Neural cell (in vitro differentiated cells): ENCODE measurements around the gene PFKM. TPM values are rescaled to one million over a fixed set of nuclear protein-coding genes. Genes with fewer than 3 reads are reported as not detected.

Experiments used
- H2AFZ ChIP-seq: fragments of 200-600, 300-800 bp; sonication (generic), shearing (Covaris generic); 2 replicates; pipeline ENCODE4 v1.6.0; 2014; ENCODE audit warnings: low read depth, mild to moderate bottlenecking, antibody characterized with exemption, low read length, moderate library complexity
- H3F3A ChIP-seq: fragments of 200-600 bp; shearing (Covaris generic); 2 replicates; pipeline ENCODE4 v1.6.1; 2016; ENCODE audit warnings: mild to moderate bottlenecking, moderate library complexity, mixed read lengths, antibody characterized with exemption, low read length; ENCODE audit not compliant: insufficient read depth, poor library complexity, severe bottlenecking
- H3K27ac ChIP-seq: fragments of 200-600, 300-800 bp; sonication (generic), shearing (Covaris generic); 2 replicates; pipeline ENCODE4 v1.5.1; 2014; ENCODE audit warnings: mild to moderate bottlenecking, low read length, moderate library complexity
- H3K27me3 ChIP-seq: fragments of 300-800, 200-600 bp; sonication (generic), shearing (Covaris generic); 2 replicates; pipeline ENCODE4 v1.6.0; 2014; ENCODE audit warnings: mild to moderate bottlenecking, low read depth, low read length, moderate library complexity; ENCODE audit not compliant: insufficient read depth
- H3K36me3 ChIP-seq: fragments of 300-800, 200-600 bp; sonication (generic), shearing (Covaris generic); 2 replicates; pipeline ENCODE4 v1.5.1; 2014; ENCODE audit warnings: mild to moderate bottlenecking, antibody characterized with exemption, low read length, moderate library complexity; ENCODE audit not compliant: insufficient read depth
- H3K4me2 ChIP-seq: fragments of 300-800, 200-600 bp; sonication (generic), shearing (Covaris generic); 2 replicates; pipeline ENCODE4 v1.6.0; 2014; ENCODE audit warnings: mild to moderate bottlenecking, low read length
- H3K4me3 ChIP-seq: fragments of 300-800, 200-600 bp; sonication (generic), shearing (Covaris generic); 2 replicates; pipeline ENCODE4 v1.5.1; 2014; ENCODE audit warnings: mild to moderate bottlenecking, low read length, moderate library complexity
- H3K79me2 ChIP-seq: fragments of 200-600 bp; shearing (Covaris generic); replicated peaks from 2 replicates; pipeline ENCODE4 v1.6.0; 2014; ENCODE audit warnings: mild to moderate bottlenecking, low read length, moderate library complexity; ENCODE audit not compliant: insufficient read depth
- H3K9ac ChIP-seq: fragments of 300-800, 200-600 bp; sonication (generic), shearing (Covaris generic); 2 replicates; pipeline ENCODE4 v1.6.1; 2016; ENCODE audit warnings: mild to moderate bottlenecking, low read length, mixed read lengths
- H3K9me2 ChIP-seq: fragments of 200-600 bp; shearing (Covaris generic); 2 replicates; pipeline ENCODE4 v1.6.1; 2016; ENCODE audit warnings: mild to moderate bottlenecking, low read length, mixed read lengths; ENCODE audit not compliant: insufficient read depth
- H3K9me3 ChIP-seq: fragments of 200-600, 300-800 bp; sonication (generic), shearing (Covaris generic); 2 replicates; pipeline ENCODE4 v1.6.1; 2016; ENCODE audit warnings: mild to moderate bottlenecking, mixed run types, low read length, moderate library complexity, mixed read lengths
- H4K20me1 ChIP-seq: fragments of 200-600 bp; shearing (Covaris generic); 2 replicates; pipeline ENCODE4 v1.6.1; 2016; ENCODE audit warnings: mild to moderate bottlenecking, mixed run types; ENCODE audit not compliant: insufficient read depth
- CTCF ChIP-seq: fragments of 450-650 bp; IDR thresholded peaks from 2 replicates; pipeline ENCODE4 v1.5.1; 2014; ENCODE audit warnings: antibody characterized with exemption, mild to moderate bottlenecking, moderate library complexity; ENCODE audit not compliant: poor library complexity, severe bottlenecking
- EP300 ChIP-seq: fragments of 450-650 bp; conservative IDR thresholded peaks from 2 replicates; pipeline ENCODE4 v1.6.1; 2014; ENCODE audit warnings: antibody characterized with exemption, mild to moderate bottlenecking, moderate library complexity; ENCODE audit not compliant: poor library complexity, severe bottlenecking
- EZH2 ChIP-seq: fragments of 200-600, 300-800 bp; shearing (Covaris generic), sonication (generic); IDR thresholded peaks from 2 replicates; pipeline ENCODE4 v1.6.1; 2014; ENCODE audit warnings: antibody characterized with exemption, low read length, borderline replicate concordance, mild to moderate bottlenecking; ENCODE audit not compliant: insufficient read depth, poor library complexity, severe bottlenecking
- MXI1 ChIP-seq: fragments of 450-650 bp; conservative IDR thresholded peaks from 2 replicates; pipeline ENCODE4 v1.6.1; 2014; ENCODE audit warnings: antibody characterized with exemption, mild to moderate bottlenecking; ENCODE audit not compliant: poor library complexity, severe bottlenecking
- POLR2AphosphoS5 ChIP-seq: IDR thresholded peaks from 2 replicates; pipeline ENCODE4 v1.6.1; 2012
- RAD21 ChIP-seq: fragments of 450-650 bp; conservative IDR thresholded peaks from 2 replicates; pipeline ENCODE4 v1.6.1; 2014; ENCODE audit warnings: antibody characterized with exemption, mild to moderate bottlenecking, moderate library complexity
- SMC3 ChIP-seq: fragments of 450-650 bp; conservative IDR thresholded peaks from 2 replicates; pipeline ENCODE4 v1.6.1; 2014; ENCODE audit warnings: antibody characterized with exemption, mild to moderate bottlenecking, moderate library complexity; ENCODE audit not compliant: poor library complexity
- TAF1 ChIP-seq: IDR thresholded peaks from 2 replicates; pipeline ENCODE4 v1.6.1; 2012; ENCODE audit warnings: low read depth
- polyA plus RNA-seq: library from polyadenylated mRNA; depleted of rRNA; stranded (reverse); fragments of >200 nt; gene quantifications from 2 replicates; pipeline ENCODE4 v1.2.3, GENCODE V29; 2014
- TF ChIP-seq, protein P1 (sequence below): IDR thresholded peaks from 2 replicates; pipeline ENCODE4 v1.6.1; 2012; ENCODE audit warnings: borderline replicate concordance

PFKM gene
- polyA plus RNA-seq, 1 donor from 2014 or later: 122 TPM

GRCh38 chr12:48125985-48126384 lies 6.8 kb downstream of the PFKM start:
- Histone ChIP-seq H3K27ac (no peak overlapping the region), H3K4me2 (no peak overlapping the region), H2AFZ (no peak overlapping the region), H3K27me3 (no peaks in the 10 kb centered on the region), H3K36me3 (peaks cover 4% of the 10 kb centered on the region), H3K9me2 (no peaks in the 10 kb centered on the region), H3K9me3 (no peaks in the 10 kb centered on the region), H3K4me3 (no peak overlapping the region), H3K9ac (no peak overlapping the region), H3F3A (no peaks in the 10 kb centered on the region), H3K79me2 (peaks cover 11% of the 10 kb centered on the region), H4K20me1 (no peaks in the 10 kb centered on the region)
- TF ChIP-seq TAF1 (no peak), EP300 (no peak), SMC3 (no peak), POLR2AphosphoS5 (no peak), RAD21 (no peak), MXI1 (no peak), CTCF (no peak), EZH2 (no peak)

GRCh38 chr12:48126953-48127630 lies 7.9 kb downstream of the PFKM start:
- H4K20me1 ChIP-seq: no peaks in the 10 kb centered on the region
- peaks cover 4% of the 10 kb centered on the region for H3K79me2 ChIP-seq
- no peaks in the 10 kb centered on the region for H3K9me2 ChIP-seq
- no peaks in the 10 kb centered on the region for H3K9me3 ChIP-seq
- H3K27ac ChIP-seq: no peak overlapping the region
- no peak overlapping the region for H3K9ac ChIP-seq
- H3K27me3 ChIP-seq: no peaks in the 10 kb centered on the region
- no peak overlapping the region for H3K4me2 ChIP-seq
- H3F3A ChIP-seq: no peaks in the 10 kb centered on the region
- TF ChIP-seq POLR2AphosphoS5 (no peak), RAD21 (no peak), EZH2 (no peak), CTCF (no peak), MXI1 (no peak), TAF1 (no peak), EP300 (no peak), SMC3 (no peak)
- TF ChIP-seq, protein P1, sequence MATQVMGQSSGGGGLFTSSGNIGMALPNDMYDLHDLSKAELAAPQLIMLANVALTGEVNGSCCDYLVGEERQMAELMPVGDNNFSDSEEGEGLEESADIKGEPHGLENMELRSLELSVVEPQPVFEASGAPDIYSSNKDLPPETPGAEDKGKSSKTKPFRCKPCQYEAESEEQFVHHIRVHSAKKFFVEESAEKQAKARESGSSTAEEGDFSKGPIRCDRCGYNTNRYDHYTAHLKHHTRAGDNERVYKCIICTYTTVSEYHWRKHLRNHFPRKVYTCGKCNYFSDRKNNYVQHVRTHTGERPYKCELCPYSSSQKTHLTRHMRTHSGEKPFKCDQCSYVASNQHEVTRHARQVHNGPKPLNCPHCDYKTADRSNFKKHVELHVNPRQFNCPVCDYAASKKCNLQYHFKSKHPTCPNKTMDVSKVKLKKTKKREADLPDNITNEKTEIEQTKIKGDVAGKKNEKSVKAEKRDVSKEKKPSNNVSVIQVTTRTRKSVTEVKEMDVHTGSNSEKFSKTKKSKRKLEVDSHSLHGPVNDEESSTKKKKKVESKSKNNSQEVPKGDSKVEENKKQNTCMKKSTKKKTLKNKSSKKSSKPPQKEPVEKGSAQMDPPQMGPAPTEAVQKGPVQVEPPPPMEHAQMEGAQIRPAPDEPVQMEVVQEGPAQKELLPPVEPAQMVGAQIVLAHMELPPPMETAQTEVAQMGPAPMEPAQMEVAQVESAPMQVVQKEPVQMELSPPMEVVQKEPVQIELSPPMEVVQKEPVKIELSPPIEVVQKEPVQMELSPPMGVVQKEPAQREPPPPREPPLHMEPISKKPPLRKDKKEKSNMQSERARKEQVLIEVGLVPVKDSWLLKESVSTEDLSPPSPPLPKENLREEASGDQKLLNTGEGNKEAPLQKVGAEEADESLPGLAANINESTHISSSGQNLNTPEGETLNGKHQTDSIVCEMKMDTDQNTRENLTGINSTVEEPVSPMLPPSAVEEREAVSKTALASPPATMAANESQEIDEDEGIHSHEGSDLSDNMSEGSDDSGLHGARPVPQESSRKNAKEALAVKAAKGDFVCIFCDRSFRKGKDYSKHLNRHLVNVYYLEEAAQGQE: no peak
- no peak overlapping the region for H3K4me3 ChIP-seq
- H2AFZ ChIP-seq: no peak overlapping the region
- peaks cover 4% of the 10 kb centered on the region for H3K36me3 ChIP-seq
